K562 (cell line): Measurements from ENCODE around the gene MED14. TPM values are rescaled to one million over a fixed set of nuclear protein-coding genes. Genes with fewer than 3 reads are reported as not detected.

Experiments used
- BRCA1 ChIP-seq, 2 experiments: fragments of 450-650 bp in 1 of 2; sonication (generic) in 1 of 2; formaldehyde crosslinking in 1 of 2; IDR thresholded peaks; 2 replicates each; pipeline versions ENCODE4 v1.5.0 to v1.6.1; 2017 to 2020; ENCODE audit warnings: mild to moderate bottlenecking in 1 of 2, missing genetic modification reagents in 1 of 2
- BRF2 ChIP-seq: IDR thresholded peaks from 3 replicates; pipeline ENCODE4 v1.6.1; 2011; ENCODE audit warnings: borderline replicate concordance, mild to moderate bottlenecking; ENCODE audit not compliant: insufficient read length, insufficient read depth
- CBFB ChIP-seq: sonication (generic); formaldehyde crosslinking; IDR thresholded peaks from 2 replicates; pipeline ENCODE4 v1.4.0; 2020; ENCODE audit warnings: mild to moderate bottlenecking, missing genetic modification reagents
- ELF2 ChIP-seq: fragments of 250-450 bp; sonication (Bioruptor Pico); IDR thresholded peaks from 2 replicates; pipeline ENCODE4 v1.5.0; 2021; ENCODE audit warnings: mild to moderate bottlenecking
- RAD51 ChIP-seq: fragments of 450-650 bp; IDR thresholded peaks from 2 replicates; pipeline ENCODE4 v1.7.1; 2016; ENCODE audit warnings: low read depth, mild to moderate bottlenecking, borderline replicate concordance
- TAF1 ChIP-seq: IDR thresholded peaks from 2 replicates; pipeline ENCODE4 v1.6.1; 2011; ENCODE audit warnings: mild to moderate bottlenecking, low read length, moderate library complexity; ENCODE audit not compliant: insufficient read depth, control insufficient read depth, severe bottlenecking; ENCODE audit errors: extremely low read depth
- ZBTB40 ChIP-seq, 2 experiments: fragments of 450-650 bp in 1 of 2; sonication (generic) in 1 of 2; formaldehyde crosslinking in 1 of 2; IDR thresholded peaks; 2 replicates each; pipeline versions ENCODE4 v1.7.1 to v1.9.0; 2016 to 2022; ENCODE audit warnings: inconsistent platforms in 1 of 2, mild to moderate bottlenecking in 1 of 2, missing genetic modification reagents in 1 of 2
- ZNF175 ChIP-seq: fragments of 200-800 bp; sonication (Bioruptor generic); IDR thresholded peaks from 2 replicates; pipeline ENCODE4 v1.6.1; 2016; ENCODE audit warnings: low read depth, mild to moderate bottlenecking, missing genetic modification characterization, missing compliant biosample characterization
- ZNF592 ChIP-seq: fragments of 450-650 bp; IDR thresholded peaks from 2 replicates; pipeline ENCODE4 v1.6.1; 2017; ENCODE audit warnings: antibody characterized with exemption, mild to moderate bottlenecking
- ZNF644 ChIP-seq: fragments of 200-800 bp; sonication (Bioruptor generic); IDR thresholded peaks from 2 replicates; pipeline ENCODE4 v1.6.1; 2016; ENCODE audit warnings: low read depth, missing genetic modification characterization, missing compliant biosample characterization
- polyA plus RNA-seq, 8 experiments: library from polyadenylated mRNA; depleted of rRNA in 4 of 8; stranded (reverse) in 5 of 8; unstranded in 3 of 8; fragments of >200 nt; fragmentation: Nextera tagmentation in 2 of 8; fragmentation: Illumina TruSeq in 1 of 8; extraction: Ambion mirVana in 2 of 8; extraction: Trizol in 1 of 8; gene quantifications; 2 replicates each; pipeline versions ENCODE4 v1.2.1 to v1.2.3, GENCODE V29; 2011 to 2014; ENCODE audit warnings: inconsistent platforms in 1 of 8, missing spikeins in 1 of 8
- total RNA-seq, 7 experiments: library from RNA; depleted of rRNA in 6 of 7; stranded (reverse); fragments of >200 nt in 6 of 7; fragmentation: Illumina TruSeq in 2 of 7; extraction: Trizol in 2 of 7; gene quantifications; 2 replicates each; pipeline versions ENCODE4 v1.2.1 to v1.2.3, GENCODE V29; 2011 to 2021; ENCODE audit warnings: low replicate concordance in 1 of 7

Gene MED14
- total and polyA plus RNA-seq, 9 of the 15 experiments (the other 6 are each of a cell fraction or from before 2014, with no cell fraction given): 9.2 to 35.3 (median 18.7) TPM

- TF ChIP-seq TAF1 (no peak), BRF2 (no peak), ZNF175 (CRISPR knock-in tag) (no peak), RAD51 (no peak), ZNF644 (tag) (no peak), ELF2 (CRISPR knock-in tag) (no peak), CBFB (no peak), ZNF592 (no peak), ZBTB40 (IDR thresholded peaks at IDR 0.05) (no peak), ZBTB40 (CRISPR knock-in tag; IDR thresholded peaks at IDR 0.05) (no peak), BRCA1 (IDR thresholded peaks at IDR 0.05) (no peak), BRCA1 (CRISPR knock-in tag; IDR thresholded peaks at IDR 0.05) (no peak)
Measured at GRCh38 chrX:40647307-40648197, 87.8 kb downstream of the MED14 start, which contains the start of gene CXorf38 (continued).
